Measurements from ENCODE around the gene CPNE2.
"Not testable (repeated sequence)": the region's sequence is repeated elsewhere in the genome, so short reads cannot be mapped to it uniquely, and the experiment has no call there.

The CPNE2 gene

GRCh38 chr16:57179215-57179828 is 86.9 kb downstream of the CPNE2 start:
- no peaks in the 10 kb centered on the region for H3K36me3 ChIP-seq (ENCODE audit: insufficient read depth, low read length)
- H3K4me3 ChIP-seq: no peak overlapping the region
- no peak overlapping the region for H3K27ac ChIP-seq
- no peak overlapping the region for H3K9ac ChIP-seq (ENCODE audit: insufficient read length)
- TF ChIP-seq EZH2 (IDR thresholded peaks at IDR 0.05) (no peak), FOXP2 (optimal IDR thresholded peaks at IDR 0.05; ENCODE audit: control extremely low read depth, extremely low read length, insufficient read depth) (no peak), POLR2AphosphoS5 (IDR thresholded peaks at IDR 0.05; ENCODE audit: borderline replicate concordance, low read depth, low read length) (no peak)
- no peak for DNase-seq (ENCODE audit: low read depth, low spot score)
- H3K9me3 ChIP-seq (ENCODE audit: low read depth, low read length): no peaks in the 10 kb centered on the region

GRCh38 chr16:57184113-57184512 is 91.7 kb downstream of the CPNE2 start:
- no peak overlapping the region for H3K9ac ChIP-seq (ENCODE audit: insufficient read length)
- no peaks in the 10 kb centered on the region for H3K9me3 ChIP-seq (ENCODE audit: low read depth, low read length)
- H3K36me3 ChIP-seq (ENCODE audit: insufficient read depth, low read length): no peaks in the 10 kb centered on the region
- H3K4me3 ChIP-seq: peak overlapping the region; percentile 85; the same call in 1 of the 2 replicates
- TF ChIP-seq EZH2 (IDR thresholded peaks at IDR 0.05) (no peak), FOXP2 (optimal IDR thresholded peaks at IDR 0.05; ENCODE audit: control extremely low read depth, extremely low read length, insufficient read depth) (no peak), POLR2AphosphoS5 (IDR thresholded peaks at IDR 0.05; ENCODE audit: borderline replicate concordance, low read depth, low read length) (no peak)
- no peak for DNase-seq (ENCODE audit: low read depth, low spot score)
- H3K27ac ChIP-seq: no peak overlapping the region

GRCh38 chr16:57184887-57185445 is 92.6 kb downstream of the CPNE2 start:
- TF ChIP-seq POLR2AphosphoS5 (IDR thresholded peaks at IDR 0.05; ENCODE audit: borderline replicate concordance, low read depth, low read length) (no peak), FOXP2 (optimal IDR thresholded peaks at IDR 0.05; ENCODE audit: control extremely low read depth, extremely low read length, insufficient read depth) (no peak), EZH2 (IDR thresholded peaks at IDR 0.05) (no peak)
- Histone ChIP-seq H3K27ac (no peak overlapping the region), H3K9ac (ENCODE audit: insufficient read length) (peak overlapping the region; percentile 92), H3K36me3 (ENCODE audit: insufficient read depth, low read length) (no peaks in the 10 kb centered on the region), H3K9me3 (ENCODE audit: low read depth, low read length) (no peaks in the 10 kb centered on the region), H3K4me3 (peak overlapping the region; percentile 85)
- no peak for DNase-seq (ENCODE audit: low read depth, low spot score)

GRCh38 chr16:57185446-57185944 is 93.1 kb downstream of the CPNE2 start:
- DNase-seq (ENCODE audit: low read depth, low spot score): no peak
- TF ChIP-seq FOXP2 (optimal IDR thresholded peaks at IDR 0.05; ENCODE audit: control extremely low read depth, extremely low read length, insufficient read depth) (no peak), EZH2 (IDR thresholded peaks at IDR 0.05) (no peak)
- Histone ChIP-seq H3K27ac (peak overlapping the region; percentile 26; the same call in 1 of the 2 replicates), H3K9ac (ENCODE audit: insufficient read length) (peak overlapping the region; percentile 92), H3K4me3 (peak overlapping the region; percentile 85), H3K36me3 (ENCODE audit: insufficient read depth, low read length) (no peaks in the 10 kb centered on the region), H3K9me3 (ENCODE audit: low read depth, low read length) (no peaks in the 10 kb centered on the region)

GRCh38 chr16:57185945-57186871 is 93.8 kb downstream of the CPNE2 start, which contains the start of the genes PSME3IP1 and RSPRY1:
PSME3IP1 (minus strand) TSS chr16:57186039; CDS start chr16:57173854, 12,185 bp downstream.
RSPRY1 (plus strand) TSS chr16:57186329; CDS start chr16:57204659, 18,330 bp downstream.
- peak within 1 kb of the TSS; percentile 70; the same call in 1 of the 2 replicates for H3K27ac ChIP-seq
- no peak for TF ChIP-seq FOXP2 (optimal IDR thresholded peaks at IDR 0.05; ENCODE audit: control extremely low read depth, extremely low read length, insufficient read depth)
- TF ChIP-seq POLR2AphosphoS5 (IDR thresholded peaks at IDR 0.05; ENCODE audit: borderline replicate concordance, low read depth, low read length): peak; percentile 73
- no peak for TF ChIP-seq EZH2 (IDR thresholded peaks at IDR 0.05)

GRCh38 chr16:57186872-57187854 is 94.8 kb downstream of the CPNE2 start:
- no peaks in the 10 kb centered on the region for H3K9me3 ChIP-seq (ENCODE audit: low read depth, low read length)
- TF ChIP-seq POLR2AphosphoS5 (IDR thresholded peaks at IDR 0.05; ENCODE audit: borderline replicate concordance, low read depth, low read length) (no peak), EZH2 (IDR thresholded peaks at IDR 0.05) (no peak), FOXP2 (optimal IDR thresholded peaks at IDR 0.05; ENCODE audit: control extremely low read depth, extremely low read length, insufficient read depth) (no peak)
- DNase-seq (ENCODE audit: low read depth, low spot score): no peak
- H3K9ac ChIP-seq (ENCODE audit: insufficient read length): peak overlapping the region; percentile 80
- H3K27ac ChIP-seq: peak overlapping the region; percentile 70
- no peaks in the 10 kb centered on the region for H3K36me3 ChIP-seq (ENCODE audit: insufficient read depth, low read length)
- H3K4me3 ChIP-seq: peak overlapping the region; percentile 85

More at GRCh38 chr16:57185945-57186871, 93.8 kb downstream of the CPNE2 start, which contains the start of the genes PSME3IP1 and RSPRY1:
- Histone ChIP-seq H3K4me3 (peak within 1 kb of the TSS; percentile 85), H3K36me3 (ENCODE audit: insufficient read depth, low read length) (no peaks in the 10 kb centered on the region), H3K9me3 (ENCODE audit: low read depth, low read length) (no peaks in the 10 kb centered on the region), H3K9ac (ENCODE audit: insufficient read length) (peak within 1 kb of the TSS; percentile 92)
- DNase-seq (ENCODE audit: low read depth, low spot score): peak; percentile 86

- not testable (repeated sequence) for H3K36me3 ChIP-seq (ENCODE audit: insufficient read depth, low read length); H3K9me3 ChIP-seq (ENCODE audit: low read depth, low read length); DNase-seq (ENCODE audit: low read depth, low spot score)
- Histone ChIP-seq H3K27ac (peak overlapping the region; percentile 70; the same call in 1 of the 2 replicates), H3K4me3 (peak overlapping the region; percentile 85), H3K9ac (ENCODE audit: insufficient read length) (peak overlapping the region; percentile 80)
Observed at GRCh38 chr16:57187902-57188710, 95.7 kb downstream of the CPNE2 start.

Measured in SK-N-MC (cell line).